Activated T-helper 2 cell treated with anti-CD3 and anti-CD28 coated beads, Interferon-gamma antibody, Interleukin-2, Interleukin-4, amounts not matched to agents 10 μg/mL and 5 μg/mL and 100 μg/mL, durations not matched to agents 14 hours and 24 hours and 36 hours (primary cell): ENCODE results near the gene ITPR3. TPM values are rescaled to one million over a fixed set of nuclear protein-coding genes. Genes with fewer than 3 reads are reported as not detected.

Source experiments
- DNase-seq: peaks from one replicate; pipeline ENCODE4 v3.0.0; 2021; ENCODE audit warnings: low spot score
- H3K27ac Mint-ChIP-seq: one replicate; pipeline ENCODE4 v1.8.0; 2021; ENCODE audit warnings: mixed read lengths
- H3K27me3 Mint-ChIP-seq: one replicate; pipeline ENCODE4 v1.8.0; 2021; ENCODE audit warnings: low read depth, mixed read lengths
- H3K36me3 Mint-ChIP-seq: one replicate; pipeline ENCODE4 v1.8.0; 2021; ENCODE audit warnings: low read depth, mixed read lengths
- H3K4me1 Mint-ChIP-seq: one replicate; pipeline ENCODE4 v1.8.0; 2021; ENCODE audit warnings: low read depth, mixed read lengths
- H3K4me3 Mint-ChIP-seq: one replicate; pipeline ENCODE4 v1.8.0; 2021; ENCODE audit warnings: low read depth, mild to moderate bottlenecking, moderate library complexity, mixed read lengths
- H3K9me3 Mint-ChIP-seq: one replicate; pipeline ENCODE4 v1.8.0; 2021; ENCODE audit warnings: mixed read lengths
- intact Hi-C: fragments of 100-400 bp; cut with micrococcal nuclease; formaldehyde crosslinking; loops from one replicate; pipeline ENCODE4 v1.15.1; 2023
- total RNA-seq: library from RNA; stranded (reverse); gene quantifications from 2 replicates; pipeline ENCODE4 v1.2.3, GENCODE V29; 2022

Gene ITPR3
- total RNA-seq, 1 donor from 2014 or later: 41.7 TPM

DNA sequence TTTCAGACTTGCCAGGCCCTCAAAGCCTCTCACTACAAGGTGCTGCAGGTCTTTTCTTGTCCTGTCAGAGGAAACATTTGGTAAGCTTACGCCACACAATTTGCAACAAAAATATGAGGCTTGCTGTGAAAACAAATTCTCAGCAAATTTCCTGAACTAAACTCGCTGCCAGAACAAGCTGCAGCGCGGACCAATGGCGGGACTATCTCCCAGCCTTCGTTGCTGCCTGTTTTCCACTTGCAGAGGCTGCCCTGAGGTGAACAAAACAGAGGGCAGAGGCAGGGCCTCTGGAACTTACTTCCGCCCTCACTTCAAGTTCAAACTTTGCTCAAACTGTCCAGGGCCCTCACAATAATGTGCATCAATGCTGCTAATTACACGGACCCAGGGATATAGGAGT lies 78.0 kb downstream of the ITPR3 start:
- no peaks in the 10 kb centered on the region for H3K27me3 Mint-ChIP-seq
- peaks cover 68% of the 10 kb centered on the region for H3K36me3 Mint-ChIP-seq
- no peak for DNase-seq
- H3K27ac Mint-ChIP-seq: peak overlapping the region; percentile 51
- H3K4me1 Mint-ChIP-seq: peaks cover 50% of the 10 kb centered on the region
- intact Hi-C loops: loop anchor here (5.0 to 10.0 kb wide), 3 partner anchors 244 to 1502 kb away; partner anchors contain the start of genes CUTA, PHF1 and ZBTB9
- no peak overlapping the region for H3K4me3 Mint-ChIP-seq
- no peaks in the 10 kb centered on the region for H3K9me3 Mint-ChIP-seq

GRCh38 chr6:33699739-33700138 lies 78.6 kb downstream of the ITPR3 start:
- H3K36me3 Mint-ChIP-seq: peaks cover 66% of the 10 kb centered on the region
- intact Hi-C loops: loop anchor here (1.0 to 10.0 kb wide), 5 partner anchors 110 to 1502 kb away; partner anchors contain the start of genes CUTA, PHF1 and ZBTB9
- no peak for DNase-seq
- no peaks in the 10 kb centered on the region for H3K9me3 Mint-ChIP-seq
- peak overlapping the region; percentile 86 for H3K27ac Mint-ChIP-seq
- no peaks in the 10 kb centered on the region for H3K27me3 Mint-ChIP-seq
- peaks cover 44% of the 10 kb centered on the region for H3K4me1 Mint-ChIP-seq
- H3K4me3 Mint-ChIP-seq: no peak overlapping the region

GRCh38 chr6:33700391-33701050 lies 79.4 kb downstream of the ITPR3 start:
- H3K27me3 Mint-ChIP-seq: no peaks in the 10 kb centered on the region
- intact Hi-C loops: loop anchor here (1.0 kb wide), 2 partner anchors 111 to 115 kb away; no protein-coding TSS in a partner anchor
- peak; percentile 66 for DNase-seq
- no peaks in the 10 kb centered on the region for H3K9me3 Mint-ChIP-seq
- peak overlapping the region; percentile 15 for H3K4me3 Mint-ChIP-seq
- peaks cover 37% of the 10 kb centered on the region for H3K4me1 Mint-ChIP-seq
- peaks cover 58% of the 10 kb centered on the region for H3K36me3 Mint-ChIP-seq
- peak overlapping the region; percentile 86 for H3K27ac Mint-ChIP-seq

GRCh38 chr6:33702345-33702977 lies 81.3 kb downstream of the ITPR3 start:
- DNase-seq: no peak
- no peak overlapping the region for H3K4me3 Mint-ChIP-seq
- H3K27ac Mint-ChIP-seq: peak overlapping the region; percentile 38
- H3K36me3 Mint-ChIP-seq: peaks cover 56% of the 10 kb centered on the region
- no peaks in the 10 kb centered on the region for H3K27me3 Mint-ChIP-seq
- no peaks in the 10 kb centered on the region for H3K9me3 Mint-ChIP-seq
- intact Hi-C loops: no loop called here
- peaks cover 22% of the 10 kb centered on the region for H3K4me1 Mint-ChIP-seq

- intact Hi-C loops: no loop called here
- H3K27ac Mint-ChIP-seq: no peak overlapping the region
- H3K9me3 Mint-ChIP-seq: no peaks in the 10 kb centered on the region
- no peaks in the 10 kb centered on the region for H3K27me3 Mint-ChIP-seq
- peaks cover 28% of the 10 kb centered on the region for H3K4me1 Mint-ChIP-seq
- DNase-seq: no peak
- H3K4me3 Mint-ChIP-seq: no peak overlapping the region
- peaks cover 57% of the 10 kb centered on the region for H3K36me3 Mint-ChIP-seq
Observed at GRCh38 chr6:33704215-33705066, 83.3 kb downstream of the ITPR3 start.

DNA sequence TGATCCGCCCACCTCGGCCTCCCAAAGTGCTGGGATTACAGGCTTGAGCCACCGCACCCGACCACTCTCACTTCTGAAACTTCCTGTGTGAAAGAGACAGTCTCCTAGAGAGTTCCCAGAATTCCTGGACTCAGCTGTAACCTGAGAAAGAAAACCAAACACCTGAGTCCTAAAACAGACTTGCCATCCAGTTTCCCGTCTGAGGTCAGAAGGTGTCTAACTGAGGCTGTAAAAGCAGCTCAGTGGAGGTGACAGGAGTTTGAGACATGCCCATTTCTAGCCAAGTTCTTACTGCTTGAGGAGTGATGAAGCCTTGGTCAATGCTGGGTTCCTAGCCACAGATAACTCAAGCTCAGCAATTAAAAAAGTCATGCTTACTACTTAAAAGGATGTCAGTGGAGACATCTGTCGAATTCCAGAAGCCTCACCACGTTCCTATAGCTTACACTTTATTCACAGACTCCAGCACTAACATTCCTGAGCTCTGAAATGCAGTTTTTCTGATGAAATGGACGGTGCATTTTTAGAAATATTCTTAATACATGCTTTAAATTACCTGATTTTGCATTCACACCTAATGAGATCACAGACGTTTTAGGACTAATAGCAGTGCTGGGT lies 84.3 kb downstream of the ITPR3 start:
- Mint-ChIP-seq H3K9me3 (no peaks in the 10 kb centered on the region), H3K36me3 (peaks cover 59% of the 10 kb centered on the region), H3K27ac (no peak overlapping the region), H3K4me3 (no peak overlapping the region), H3K4me1 (peaks cover 27% of the 10 kb centered on the region), H3K27me3 (no peaks in the 10 kb centered on the region)
- intact Hi-C loops: no loop called here
- no peak for DNase-seq

DNA sequence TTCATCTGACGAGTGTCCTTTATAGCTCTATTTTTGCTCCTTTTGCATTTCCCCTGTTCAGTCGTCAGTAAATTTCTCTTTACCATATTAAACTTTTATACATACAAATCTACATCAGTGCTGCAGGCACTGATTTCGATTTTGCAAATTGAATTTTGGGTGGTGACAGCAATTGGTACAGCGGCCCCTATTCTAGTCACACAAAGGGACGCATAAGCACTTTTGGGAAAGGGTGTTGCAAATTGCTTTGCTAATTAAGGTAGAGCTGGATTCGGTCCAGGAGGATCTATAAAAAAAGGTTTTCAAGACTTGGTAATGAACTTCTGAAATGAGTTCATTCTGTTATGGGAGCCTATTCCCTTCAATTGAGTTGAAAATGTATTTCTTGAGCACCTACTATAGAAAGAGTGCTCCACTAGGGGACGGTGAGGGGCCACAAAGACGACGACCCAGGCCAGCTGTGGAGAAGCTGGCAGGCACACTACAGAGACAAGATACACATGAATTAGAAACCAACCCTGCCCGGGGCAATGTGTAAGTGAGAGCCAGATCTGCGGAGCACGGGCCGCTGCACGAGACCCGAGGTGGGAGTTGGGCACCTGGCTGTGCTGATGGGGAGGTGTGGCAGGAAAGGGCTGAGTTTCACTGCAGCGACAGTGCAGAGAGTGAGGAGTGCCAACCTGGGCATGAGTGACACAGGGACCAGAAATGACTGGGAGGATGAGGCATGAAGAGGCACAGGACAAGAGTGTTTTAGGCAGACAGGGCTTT lies 85.0 kb downstream of the ITPR3 start:
- Mint-ChIP-seq H3K27ac (no peak overlapping the region), H3K4me3 (no peak overlapping the region)
- no peak for DNase-seq

DNA sequence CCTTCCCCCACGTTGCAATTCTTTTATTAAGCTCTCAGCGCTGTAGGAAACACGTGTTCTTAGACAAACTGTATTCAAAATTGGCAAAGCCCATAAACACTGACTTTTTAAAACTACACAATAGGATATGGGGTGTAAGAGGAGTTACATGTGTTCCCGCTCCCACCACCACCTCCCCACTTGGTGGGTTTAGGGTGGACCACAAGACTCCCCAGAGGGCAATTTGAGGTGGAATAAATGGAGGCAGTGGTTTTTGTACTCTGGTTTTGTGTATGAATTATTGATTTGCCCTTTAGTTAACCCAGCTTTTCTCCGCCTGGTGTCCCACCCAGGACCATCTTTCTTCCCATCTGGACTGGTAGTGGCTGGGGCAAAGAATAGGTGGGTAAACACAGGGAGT lies 86.6 kb downstream of the ITPR3 start:
- Mint-ChIP-seq H3K4me3 (no peak overlapping the region), H3K36me3 (peaks cover 51% of the 10 kb centered on the region), H3K27me3 (no peaks in the 10 kb centered on the region), H3K9me3 (no peaks in the 10 kb centered on the region), H3K4me1 (peaks cover 33% of the 10 kb centered on the region), H3K27ac (no peak overlapping the region)
- intact Hi-C loops: no loop called here
- no peak for DNase-seq

More for the DNA sequence above, 85.0 kb downstream of the ITPR3 start:
- Mint-ChIP-seq H3K36me3 (peaks cover 60% of the 10 kb centered on the region), H3K4me1 (peaks cover 31% of the 10 kb centered on the region), H3K9me3 (no peaks in the 10 kb centered on the region), H3K27me3 (no peaks in the 10 kb centered on the region)
- intact Hi-C loops: no loop called here

DNA sequence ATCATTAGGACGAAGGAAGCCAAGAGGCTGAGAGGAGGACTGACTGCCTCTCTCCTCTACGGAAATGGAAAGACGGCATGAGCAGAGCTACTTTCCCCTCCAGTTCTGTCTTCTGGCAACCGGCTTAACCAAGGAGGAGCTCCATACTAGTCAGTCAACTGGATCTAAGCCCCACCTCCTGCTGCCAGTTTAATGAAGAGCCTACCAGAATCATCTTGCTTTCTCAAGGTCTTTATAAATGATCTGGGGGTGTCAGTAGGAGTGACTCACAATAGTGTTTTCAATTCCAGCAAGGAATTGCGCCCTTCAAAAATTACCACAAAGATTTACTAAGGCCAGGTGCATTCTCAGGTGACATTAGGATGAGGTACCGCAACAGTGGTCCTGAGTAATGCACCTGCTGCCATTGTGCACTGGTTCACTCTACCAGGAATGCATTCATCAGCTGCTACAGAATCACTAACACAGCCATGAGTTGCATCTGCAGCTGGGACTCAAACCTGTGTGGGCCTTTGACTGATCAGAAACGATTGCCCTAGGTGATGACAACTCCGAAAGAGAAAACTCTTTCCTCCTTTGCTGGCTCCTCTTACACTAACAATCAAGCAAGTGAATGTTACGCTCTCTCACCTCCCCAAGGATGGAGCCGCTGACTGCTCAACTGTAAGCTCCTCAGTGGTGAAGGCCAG lies 87.5 kb downstream of the ITPR3 start:
- H3K4me3 Mint-ChIP-seq: no peak overlapping the region
- H3K27ac Mint-ChIP-seq: no peak overlapping the region
- H3K9me3 Mint-ChIP-seq: no peaks in the 10 kb centered on the region
- DNase-seq: no peak
- H3K4me1 Mint-ChIP-seq: peaks cover 33% of the 10 kb centered on the region
- intact Hi-C loops: no loop called here
- peaks cover 51% of the 10 kb centered on the region for H3K36me3 Mint-ChIP-seq
- peaks cover 2% of the 10 kb centered on the region for H3K27me3 Mint-ChIP-seq

- Mint-ChIP-seq H3K36me3 (peaks cover 47% of the 10 kb centered on the region), H3K27me3 (peaks cover 4% of the 10 kb centered on the region), H3K4me1 (peaks cover 33% of the 10 kb centered on the region), H3K9me3 (no peaks in the 10 kb centered on the region), H3K27ac (peak overlapping the region; percentile 2), H3K4me3 (peak overlapping the region; percentile 95)
- no peak for DNase-seq
- intact Hi-C loops: loop anchor here (2.0 kb wide), 1 partner anchor 79 kb away; the partner anchor contains the start of gene LEMD2
Observed at GRCh38 chr6:33709605-33710295, 88.6 kb downstream of the ITPR3 start.
